Common myeloid progenitor, CD34-positive (primary cell): ENCODE results near the gene ARF3.
A peak's percentile ranks its signal among the peaks of the same experiment; 100 is the strongest.

Experiments
- CTCF ChIA-PET: fragments of 350-600 bp; sonication (Branson Sonifier 250); formaldehyde crosslinking; loops from one replicate; lab custom pipeline; 2021; ENCODE audit warnings: antibody characterized with exemption; lab: Charles Lee
- POLR2A ChIA-PET: fragments of 350-600 bp; sonication (Branson Sonifier 250); formaldehyde crosslinking; loops from one replicate; lab custom pipeline; 2021; ENCODE audit warnings: antibody characterized with exemption; lab: Charles Lee
- DNase-seq, 3 donors: peaks; one replicate each; pipeline versions ENCODE4 v3.0.0 to v3.0.0-alpha.2; 2013
- H3K27ac ChIP-seq, 2 experiments: 1 replicate in 1 of 2; 2 replicates in 1 of 2; pipeline ENCODE4 v1.7.0; 2013; ENCODE audit warnings: inconsistent platforms in 2 of 2, low read length in 2 of 2, mild to moderate bottlenecking in 2 of 2, low read depth in 1 of 2, moderate library complexity in 1 of 2; ENCODE audit not compliant: severe bottlenecking in 2 of 2, insufficient read depth in 1 of 2, poor library complexity in 1 of 2
- H3K27me3 ChIP-seq, 5 experiments: replicated peaks in 2 of 5; 1 replicate in 3 of 5; 2 replicates in 2 of 5; pipeline versions ENCODE4 v1.6.1 to v1.7.0; 2013; ENCODE audit warnings: low read length in 4 of 5, mild to moderate bottlenecking in 2 of 5, moderate library complexity in 2 of 5, inconsistent platforms in 1 of 5; ENCODE audit not compliant: insufficient read depth in 5 of 5, control insufficient read depth in 4 of 5
- H3K36me3 ChIP-seq, 4 experiments: 1 replicate in 2 of 4; 2 replicates in 2 of 4; pipeline versions ENCODE4 v1.6.1 to v1.7.0; 2013; ENCODE audit warnings: low read length in 3 of 4, control low read depth in 1 of 4, mild to moderate bottlenecking in 1 of 4; ENCODE audit not compliant: control insufficient read depth in 4 of 4, insufficient read depth in 4 of 4
- H3K4me1 ChIP-seq, 4 experiments: 1 replicate in 3 of 4; 2 replicates in 1 of 4; pipeline versions ENCODE4 v1.6.1 to v1.7.1; 2013; ENCODE audit warnings: low read length in 3 of 4, mild to moderate bottlenecking in 3 of 4, control low read depth in 1 of 4, inconsistent platforms in 1 of 4, moderate library complexity in 1 of 4; ENCODE audit not compliant: control insufficient read depth in 4 of 4, insufficient read depth in 4 of 4; ENCODE audit errors: control extremely low read depth in 1 of 4
- H3K4me3 ChIP-seq, 7 experiments: 1 replicate in 4 of 7; 2 replicates in 3 of 7; pipeline versions ENCODE4 v1.5.1 to v1.7.0; 2013; ENCODE audit warnings: mild to moderate bottlenecking in 7 of 7, low read length in 6 of 7, moderate library complexity in 6 of 7, inconsistent platforms in 2 of 7, low read depth in 2 of 7, control low read depth in 1 of 7; ENCODE audit not compliant: insufficient read depth in 4 of 7, control insufficient read depth in 1 of 7; ENCODE audit errors: extremely low read depth in 1 of 7
- H3K9me3 ChIP-seq, 5 experiments: 1 replicate in 4 of 5; 2 replicates in 1 of 5; pipeline versions ENCODE4 v1.6.1 to v1.7.1; 2013; ENCODE audit warnings: low read length in 4 of 5, mild to moderate bottlenecking in 2 of 5, inconsistent platforms in 1 of 5, low read depth in 1 of 5, moderate library complexity in 1 of 5; ENCODE audit not compliant: control insufficient read depth in 4 of 5, insufficient read depth in 2 of 5; ENCODE audit errors: control extremely low read depth in 1 of 5
- WGBS: methylation state at CpG from one replicate; pipeline ENCODE4 v1.1.5; 2013; ENCODE audit not compliant: insufficient coverage; 5-methylcytosine and 5-hydroxymethylcytosine counted together

ARF3 gene

DNA sequence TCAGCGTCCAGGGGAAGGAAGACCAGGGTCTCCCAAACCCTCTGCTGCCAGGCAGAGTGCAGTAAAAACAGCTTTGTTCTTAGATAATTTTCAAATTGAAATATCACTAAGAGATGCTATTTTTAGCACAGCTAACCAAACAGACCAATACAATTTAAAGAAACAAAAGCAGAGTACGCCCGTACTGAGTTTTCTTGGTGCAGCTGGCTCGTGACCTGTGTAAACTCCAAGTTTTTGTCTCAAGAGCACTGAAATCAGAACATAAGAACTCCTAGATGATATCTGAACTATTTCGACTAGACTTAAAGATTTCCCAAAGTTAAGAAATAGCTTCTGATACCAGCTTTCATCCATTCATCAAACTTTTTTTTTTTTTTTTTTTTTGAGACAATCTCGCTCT is 10.3 kb downstream of the ARF3 start:
- no peaks in the 10 kb centered on the region for H3K9me3 ChIP-seq
- no peak for DNase-seq
- ChIA-PET CTCF (interaction anchor here (0.6 to 75.7 kb wide), 4 partner anchors 7 to 1178 kb away, joined by 3 to 1637 read pairs (median 820); partner anchors contain the start of genes ARF3, DDN, FKBP11 and WNT1), POLR2A (no interaction called here)
- H3K27me3 ChIP-seq: no peaks in the 10 kb centered on the region
- 100% methylated on average over 4 of the region's 6 CpGs for WGBS
- H3K27ac ChIP-seq: no peak overlapping the region
- H3K4me3 ChIP-seq: no peak overlapping the region
- peaks cover 0 to 3% (median under 1%) of the 10 kb centered on the region in 4 experiments for H3K4me1 ChIP-seq
- peaks cover 10 to 54% (median 18%) of the 10 kb centered on the region in 4 experiments for H3K36me3 ChIP-seq

DNA sequence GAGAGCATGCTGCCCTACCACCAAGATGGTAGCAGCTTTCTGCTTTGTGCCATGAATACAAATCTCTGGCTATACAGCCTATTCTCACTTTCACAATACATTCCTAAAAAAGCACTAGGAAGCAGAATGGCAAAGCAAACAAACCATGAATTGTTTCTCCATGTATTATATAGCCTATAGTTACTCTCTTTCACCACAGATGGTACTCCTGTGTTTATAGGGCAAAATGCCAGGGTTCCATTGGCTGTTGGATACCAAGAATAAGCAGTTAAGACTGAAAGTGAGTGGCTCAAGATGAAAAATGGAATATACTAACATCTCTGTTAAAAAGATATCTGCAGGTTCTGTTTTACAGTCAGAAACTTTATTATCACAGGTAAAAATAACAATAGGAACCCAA is 11.1 kb downstream of the ARF3 start:
- no peak overlapping the region for H3K4me3 ChIP-seq
- H3K4me1 ChIP-seq: peaks cover 0 to 7% (median 3%) of the 10 kb centered on the region in 4 experiments
- POLR2A ChIA-PET: no interaction called here
- CTCF ChIA-PET: interaction anchor here (0.6 to 75.7 kb wide), 5 partner anchors 7 to 93 kb away, joined by 3 to 1637 read pairs (median 7); partner anchors contain the start of genes ARF3, DDN, FKBP11 and WNT1
- H3K9me3 ChIP-seq: no peaks in the 10 kb centered on the region
- no peak overlapping the region for H3K27ac ChIP-seq
- H3K27me3 ChIP-seq: no peaks in the 10 kb centered on the region
- no peak for DNase-seq
- H3K36me3 ChIP-seq: peaks cover 10 to 60% (median 20%) of the 10 kb centered on the region in 4 experiments

DNA sequence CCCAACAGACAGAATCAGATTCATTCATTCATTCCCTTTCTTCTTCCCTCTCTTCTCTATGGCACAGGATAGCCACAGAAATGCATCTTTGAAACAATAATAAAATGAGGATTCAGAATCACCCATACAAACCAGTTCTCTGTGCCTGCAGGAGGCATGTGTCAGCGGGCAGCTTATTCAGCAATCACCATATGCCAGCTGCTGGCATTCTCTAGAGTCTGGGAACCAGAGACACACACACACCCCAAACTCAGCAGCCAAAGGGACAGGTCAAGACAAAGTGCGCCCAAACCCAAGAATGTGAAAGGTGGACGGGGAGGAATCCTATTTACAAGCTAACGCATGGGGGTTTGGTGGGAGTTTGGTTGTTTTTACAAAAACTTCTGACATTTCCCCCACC is 14.1 kb downstream of the ARF3 start:
- Histone ChIP-seq H3K27ac (no peak overlapping the region), H3K4me1 (peaks cover 0 to 26% (median 18%) of the 10 kb centered on the region in 4 experiments), H3K4me3 (no peak overlapping the region), H3K27me3 (no peaks in the 10 kb centered on the region), H3K36me3 (peaks cover 14 to 74% (median 29%) of the 10 kb centered on the region in 4 experiments), H3K9me3 (no peaks in the 10 kb centered on the region)
- DNase-seq: no peak
- ChIA-PET CTCF (interaction anchor here (0.8 to 75.7 kb wide), 5 partner anchors 4 to 82 kb away, joined by 3 to 1637 read pairs (median 3); partner anchors contain the start of genes ARF3, DDN, FKBP11 and WNT1), POLR2A (no interaction called here)
- WGBS: 100% methylated on average over 1 of the region's 4 CpGs

DNA sequence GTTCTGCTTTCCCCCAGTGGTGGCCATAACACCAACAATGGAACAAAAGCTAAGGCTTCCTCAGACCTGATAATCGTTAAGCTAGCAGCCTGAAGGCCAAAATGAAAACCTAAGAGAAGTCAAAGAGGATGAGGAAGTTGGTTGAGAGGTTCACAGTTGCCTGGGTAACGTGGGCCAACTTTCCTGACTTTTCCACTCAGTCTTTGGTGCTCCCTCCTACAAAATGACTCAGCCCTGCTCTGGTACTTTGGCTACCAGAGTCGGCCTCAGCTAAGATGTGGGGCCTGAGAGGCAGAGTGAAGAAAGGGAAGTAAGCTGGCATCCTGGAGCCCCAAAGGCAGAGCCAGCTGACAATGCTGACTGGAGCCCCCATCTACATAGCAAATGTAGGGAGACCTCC is 17.1 kb downstream of the ARF3 start:
- H3K27ac ChIP-seq: peak overlapping the region in 1 of 2 experiments; percentile 37
- H3K9me3 ChIP-seq: no peaks in the 10 kb centered on the region
- POLR2A ChIA-PET: no interaction called here
- peak overlapping the region in 2 of 7 experiments; percentile 10 to 19 for H3K4me3 ChIP-seq
- CTCF ChIA-PET: interaction anchor here (0.7 to 75.7 kb wide), 6 partner anchors 1 to 407 kb away, joined by 3 to 1637 read pairs (median 12); partner anchors contain the start of genes ARF3, DDN, DDX23 and FKBP11
- WGBS: no CpG with 5 or more reads among the region's 3 CpGs
- H3K36me3 ChIP-seq: peaks cover 15 to 87% (median 46%) of the 10 kb centered on the region in 4 experiments
- peaks cover 0 to 26% (median 18%) of the 10 kb centered on the region in 4 experiments for H3K4me1 ChIP-seq
- peak; percentile 66 to 88 (median 87) for DNase-seq
- no peaks in the 10 kb centered on the region for H3K27me3 ChIP-seq

DNA sequence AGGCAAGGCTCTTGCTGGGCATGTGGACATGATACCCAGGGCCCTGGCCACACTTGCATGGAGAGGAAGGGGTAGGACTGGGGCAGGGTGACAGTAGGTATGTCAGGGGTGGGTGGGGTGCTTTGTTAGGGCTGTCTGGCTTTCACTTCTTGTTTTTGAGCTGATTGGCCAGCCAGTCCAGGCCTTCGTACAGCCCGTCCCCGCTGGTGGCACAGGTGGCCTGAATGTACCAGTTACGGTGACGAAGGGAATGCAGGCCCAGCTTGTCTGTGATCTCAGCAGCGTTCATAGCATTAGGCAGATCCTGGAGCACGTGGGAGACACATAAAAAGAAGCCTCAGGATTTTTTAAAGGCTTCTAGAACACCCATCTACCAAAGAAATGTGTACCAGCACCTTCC is 18.5 kb downstream of the ARF3 start:
- H3K4me3 ChIP-seq: no peak overlapping the region
- H3K4me1 ChIP-seq: peaks cover 0 to 26% (median 18%) of the 10 kb centered on the region in 4 experiments
- H3K27me3 ChIP-seq: no peaks in the 10 kb centered on the region
- CTCF ChIA-PET: interaction anchor here (1.3 to 75.7 kb wide), 5 partner anchors 1 to 86 kb away, joined by 3 to 1637 read pairs (median 11); partner anchors contain the start of genes ARF3, DDN, DDX23 and FKBP11
- no peak for DNase-seq
- H3K27ac ChIP-seq: no peak overlapping the region
- 94% methylated on average over 7 of the region's 7 CpGs for WGBS
- POLR2A ChIA-PET: no interaction called here
- no peaks in the 10 kb centered on the region for H3K9me3 ChIP-seq
- H3K36me3 ChIP-seq: peaks cover 16 to 89% (median 49%) of the 10 kb centered on the region in 4 experiments

DNA sequence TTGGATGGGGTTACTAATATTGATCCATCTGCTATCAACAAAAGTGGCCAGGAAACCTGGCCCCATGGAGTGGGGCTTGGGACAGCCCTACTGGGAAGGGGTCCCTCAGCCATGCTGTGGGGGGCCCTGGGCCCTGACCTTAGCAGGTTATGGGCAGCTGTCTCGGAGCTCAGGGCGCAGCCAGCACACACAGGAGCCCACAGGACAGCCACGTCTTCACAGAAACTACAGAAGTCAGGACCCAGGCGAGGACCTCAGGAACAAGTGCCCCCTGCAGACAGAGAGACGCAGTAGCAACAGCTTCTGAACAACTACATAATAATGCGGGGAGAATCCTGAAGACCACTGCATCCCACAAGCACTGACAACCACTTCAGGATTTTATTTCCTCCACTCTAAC is 20.1 kb downstream of the ARF3 start:
- DNase-seq: peak in 1 of 3 donors; percentile 9
- no peaks in the 10 kb centered on the region for H3K27me3 ChIP-seq
- ChIA-PET POLR2A (no interaction called here), CTCF (interaction anchor here (0.6 to 75.7 kb wide), 6 partner anchors 2 to 84 kb away, joined by 3 to 1637 read pairs (median 7); partner anchors contain the start of genes ARF3, DDN, FKBP11 and WNT1)
- 97% methylated on average over 4 of the region's 6 CpGs for WGBS
- no peaks in the 10 kb centered on the region for H3K9me3 ChIP-seq
- peaks cover 0 to 26% (median 18%) of the 10 kb centered on the region in 4 experiments for H3K4me1 ChIP-seq
- H3K36me3 ChIP-seq: peaks cover 22 to 91% (median 58%) of the 10 kb centered on the region in 4 experiments
- H3K4me3 ChIP-seq: no peak overlapping the region
- no peak overlapping the region for H3K27ac ChIP-seq

DNA sequence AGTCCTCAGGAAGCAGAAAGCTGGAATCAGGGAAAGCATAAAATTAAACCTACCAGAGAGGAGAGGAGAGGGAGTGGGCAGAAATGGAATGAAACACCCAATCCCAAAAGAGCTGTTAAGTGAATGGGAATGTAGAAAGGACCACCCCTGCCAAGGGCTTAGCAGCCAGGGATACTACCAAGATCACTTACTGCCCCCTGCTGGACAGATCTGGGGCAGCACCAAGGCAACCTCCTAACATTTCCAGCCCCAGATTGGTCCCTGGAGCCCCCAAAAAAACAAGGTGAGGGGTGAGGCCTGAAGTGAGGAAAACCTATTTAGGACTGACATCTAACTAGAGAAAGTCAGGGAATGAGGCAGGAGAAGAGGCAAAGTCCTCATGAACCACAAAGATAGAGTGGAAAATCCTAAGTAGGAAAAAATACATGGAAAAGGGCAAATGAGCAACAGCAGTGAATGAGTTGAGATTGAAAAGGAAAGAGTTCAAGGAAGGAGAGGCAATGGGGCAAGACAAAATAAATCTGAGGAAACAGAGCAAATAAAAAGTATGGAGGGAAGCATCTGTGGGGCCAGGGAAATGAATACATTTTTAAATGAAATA is 20.8 kb downstream of the ARF3 start:
- Histone ChIP-seq H3K4me3 (no peak overlapping the region), H3K27ac (no peak overlapping the region), H3K4me1 (peaks cover 0 to 22% (median 17%) of the 10 kb centered on the region in 4 experiments), H3K9me3 (no peaks in the 10 kb centered on the region), H3K27me3 (no peaks in the 10 kb centered on the region), H3K36me3 (peaks cover 22 to 89% (median 58%) of the 10 kb centered on the region in 4 experiments)
- ChIA-PET CTCF (interaction anchor here (0.9 to 75.7 kb wide), 10 partner anchors 3 to 275 kb away, joined by 3 to 1637 read pairs (median 5); partner anchors contain the start of genes ARF3, DDN, DDX23 and FKBP11), POLR2A (interaction anchor here (1.4 kb wide), 1 partner anchor 30 kb away, joined by 3 read pairs; no protein-coding TSS in a partner anchor)
- peak; percentile 69 to 85 (median 75) for DNase-seq
